ENCODE results near the gene LEP.
A peak's percentile ranks its signal among the peaks of the same experiment; 100 is the strongest.
"Not testable (repeated sequence)": the region's sequence is repeated elsewhere in the genome, so short reads cannot be mapped to it uniquely, and the experiment has no call there.

The LEP gene

DNA sequence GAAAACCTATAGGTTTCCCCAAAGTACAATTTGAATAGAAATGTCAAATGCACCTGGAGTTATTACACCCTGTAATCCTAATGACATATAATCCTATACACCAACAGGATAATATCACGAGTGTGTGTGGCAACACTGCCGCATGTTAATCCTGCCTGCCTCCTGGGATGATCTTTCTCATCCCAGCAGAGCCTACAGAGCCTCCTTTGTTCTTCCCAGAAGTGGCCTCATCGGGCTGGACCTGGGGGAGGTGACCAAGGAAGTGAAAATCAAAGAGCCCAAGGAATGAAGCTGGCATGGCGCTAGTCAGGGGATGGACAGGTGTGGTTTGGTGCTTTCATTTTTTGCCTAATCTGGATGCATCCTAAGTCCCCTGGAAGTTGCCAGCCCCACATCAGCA is 29.5 kb upstream of the LEP start:
- DNase-seq: no peak

DNA sequence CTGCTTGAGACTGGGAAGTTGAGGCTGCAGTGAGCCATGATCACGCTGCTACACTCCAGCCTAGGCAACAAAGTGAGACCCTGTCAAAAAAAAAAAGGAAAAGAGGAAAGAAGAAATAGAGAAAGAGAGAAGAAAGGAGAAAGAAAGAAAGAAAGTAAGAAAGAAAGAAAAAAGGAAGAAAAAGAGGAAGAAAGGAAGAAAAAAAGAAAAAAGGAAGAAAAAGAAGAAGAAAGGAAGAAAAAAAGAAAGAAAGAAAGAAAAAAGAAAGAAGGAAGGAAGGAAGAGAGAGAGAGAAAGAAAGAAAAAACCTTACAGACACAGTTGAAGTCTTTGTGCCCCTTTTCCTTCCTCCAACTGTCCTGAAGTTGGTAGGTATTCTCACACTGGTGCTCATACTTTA is 26.6 kb upstream of the LEP start:
- DNase-seq: no peak

DNA sequence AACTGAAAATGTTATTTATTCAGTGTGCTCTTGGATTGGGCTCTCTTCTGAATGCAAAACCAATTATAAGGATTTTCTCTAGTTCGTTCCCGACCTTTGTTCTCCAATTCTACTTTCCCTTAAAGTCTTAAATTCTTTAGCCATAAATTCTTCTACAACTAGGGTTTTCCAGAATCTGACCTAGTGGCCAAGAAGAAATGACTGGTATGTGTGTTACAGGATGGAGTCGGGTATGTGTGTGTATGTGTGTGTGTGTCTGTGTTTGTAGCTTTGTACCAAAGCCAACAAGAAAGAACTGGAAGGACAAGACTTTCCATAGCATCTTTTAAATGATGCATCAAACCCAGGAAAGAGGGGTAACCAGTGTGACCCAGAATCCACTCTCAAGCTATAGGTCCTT is 25.8 kb upstream of the LEP start:
- DNase-seq: peak; percentile 73

DNA sequence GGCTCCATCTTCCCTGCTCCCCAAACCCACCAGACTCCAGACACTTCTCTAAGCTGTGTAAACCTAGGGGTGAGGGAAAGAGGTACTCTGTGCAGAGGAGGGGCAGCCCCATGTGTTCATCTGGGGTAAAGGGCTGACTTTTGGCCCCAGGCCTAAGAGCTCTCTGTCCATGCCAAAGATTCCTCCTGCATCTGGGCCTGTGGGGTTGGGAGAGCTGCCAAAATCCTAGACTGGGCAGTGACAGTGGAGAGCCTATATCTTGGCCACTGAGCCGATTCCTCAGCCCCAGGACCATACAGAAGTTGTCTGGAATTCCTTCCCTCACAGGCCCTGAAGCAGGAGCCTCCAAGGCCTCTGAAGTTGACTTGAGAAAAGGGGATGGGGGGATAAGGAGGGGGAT is 25.3 kb upstream of the LEP start:
- DNase-seq: peak; percentile 44

DNA sequence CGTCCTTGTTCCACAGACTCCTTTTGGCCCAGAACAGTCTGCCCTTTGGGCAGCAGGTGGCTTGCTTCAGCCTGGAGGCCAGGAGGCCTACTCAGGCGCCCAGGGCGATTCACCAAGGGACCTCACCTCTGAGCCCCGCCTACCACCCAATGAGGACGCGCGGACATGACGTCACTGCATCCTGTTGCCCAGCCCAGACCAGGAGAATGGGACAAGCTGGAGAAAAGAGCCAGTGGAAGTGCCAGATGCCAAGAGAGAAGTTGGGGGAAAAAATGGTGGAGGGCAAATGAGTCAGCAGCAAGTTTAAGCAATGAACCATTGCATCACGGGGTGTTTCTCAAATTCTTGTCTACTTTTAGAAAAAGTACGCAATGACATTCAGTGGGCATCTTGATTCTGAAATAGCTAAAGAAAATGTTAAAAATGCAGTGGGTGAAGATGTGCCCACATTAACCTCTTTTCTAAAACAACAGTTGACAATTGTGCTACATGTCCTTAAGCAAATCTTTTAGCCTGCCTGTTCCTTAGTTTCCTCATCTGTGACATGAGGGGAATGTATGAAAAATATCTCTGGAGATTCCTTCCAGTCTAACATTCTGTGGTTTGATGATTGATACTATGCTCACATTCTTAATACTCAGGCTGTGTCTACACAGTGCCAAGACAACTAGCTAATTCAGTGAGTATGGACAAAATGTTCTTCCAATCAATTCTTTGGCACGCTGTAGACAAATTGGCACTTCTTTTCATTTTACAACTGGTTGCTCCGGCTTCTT is 23.9 kb upstream of the LEP start:
- peak; percentile 68 for DNase-seq

DNA sequence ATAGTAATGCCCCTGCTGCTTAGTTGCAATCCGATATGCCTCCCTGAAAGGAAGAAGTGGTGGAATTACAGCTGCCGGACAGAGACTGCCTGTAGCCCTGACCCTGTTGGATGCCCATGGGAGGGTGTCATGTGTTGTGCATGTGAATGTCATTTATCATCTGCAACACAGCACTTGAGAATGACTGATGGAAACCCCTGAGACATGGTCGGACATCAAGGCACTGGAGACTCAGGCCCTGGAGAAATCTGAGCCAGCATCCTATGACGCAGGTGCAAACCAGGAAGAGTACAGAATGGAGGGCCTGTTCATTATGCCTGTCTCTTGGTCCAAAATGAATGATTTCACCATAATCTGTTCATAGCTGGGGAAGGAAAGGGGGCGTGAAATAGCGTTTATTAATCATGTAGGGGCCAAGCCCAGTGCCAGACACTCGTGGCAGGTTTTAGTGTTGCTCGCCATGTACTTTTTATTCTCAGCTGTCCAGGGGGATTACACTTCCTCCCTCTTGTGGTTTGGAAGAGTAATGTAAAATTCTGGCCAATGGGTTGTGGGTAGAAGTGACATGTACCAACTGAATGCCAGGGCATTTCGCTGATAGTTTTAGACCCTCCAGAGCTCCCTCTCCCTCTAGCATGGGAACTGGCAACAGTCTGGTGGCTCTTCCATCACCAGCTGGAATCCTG is 23.0 kb upstream of the LEP start:
- DNase-seq: no peak

DNA sequence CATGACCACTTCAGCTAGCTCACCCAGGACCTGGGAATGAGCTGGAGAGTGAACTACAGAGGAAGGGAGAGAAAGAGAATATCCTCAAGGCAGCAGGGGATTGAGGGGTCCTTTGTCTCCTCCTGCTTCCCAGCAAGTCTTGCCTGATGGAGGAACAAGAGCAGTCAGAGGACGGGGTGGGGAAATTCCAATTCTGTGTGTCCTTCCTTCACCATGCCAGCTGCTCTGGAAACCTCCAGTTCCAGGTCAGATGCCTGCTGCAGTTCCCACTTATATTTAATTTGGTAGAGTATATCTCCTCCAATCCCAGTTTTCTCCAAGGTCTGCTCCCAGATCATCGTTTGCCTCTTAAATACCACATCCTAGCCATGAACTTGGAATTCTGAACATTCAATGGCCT is 21.4 kb upstream of the LEP start:
- no peak for DNase-seq

DNA sequence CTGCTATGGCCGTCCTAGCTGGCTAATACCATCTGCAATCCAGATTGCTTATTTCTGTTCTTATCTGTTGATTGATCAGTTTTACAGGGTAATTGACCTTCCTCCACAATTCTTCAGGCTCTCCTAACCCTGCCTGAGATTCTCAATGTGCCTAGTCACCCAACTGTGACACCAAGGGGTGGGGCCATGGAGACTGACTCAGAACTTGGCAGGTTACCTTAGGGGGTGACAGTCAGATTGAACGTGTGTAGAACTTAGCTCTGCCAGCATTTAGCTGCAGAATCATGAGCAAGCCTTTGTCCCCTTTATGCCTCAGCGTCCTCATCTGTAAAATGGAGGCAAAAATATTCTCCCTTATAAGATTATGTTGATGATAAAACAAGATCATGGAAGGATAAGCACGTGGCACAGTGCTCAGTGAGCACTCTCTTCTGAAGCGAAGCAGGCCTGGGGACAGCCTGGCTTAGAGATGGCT is 19.1 kb upstream of the LEP start:
- peak; percentile 81 for DNase-seq

DNA sequence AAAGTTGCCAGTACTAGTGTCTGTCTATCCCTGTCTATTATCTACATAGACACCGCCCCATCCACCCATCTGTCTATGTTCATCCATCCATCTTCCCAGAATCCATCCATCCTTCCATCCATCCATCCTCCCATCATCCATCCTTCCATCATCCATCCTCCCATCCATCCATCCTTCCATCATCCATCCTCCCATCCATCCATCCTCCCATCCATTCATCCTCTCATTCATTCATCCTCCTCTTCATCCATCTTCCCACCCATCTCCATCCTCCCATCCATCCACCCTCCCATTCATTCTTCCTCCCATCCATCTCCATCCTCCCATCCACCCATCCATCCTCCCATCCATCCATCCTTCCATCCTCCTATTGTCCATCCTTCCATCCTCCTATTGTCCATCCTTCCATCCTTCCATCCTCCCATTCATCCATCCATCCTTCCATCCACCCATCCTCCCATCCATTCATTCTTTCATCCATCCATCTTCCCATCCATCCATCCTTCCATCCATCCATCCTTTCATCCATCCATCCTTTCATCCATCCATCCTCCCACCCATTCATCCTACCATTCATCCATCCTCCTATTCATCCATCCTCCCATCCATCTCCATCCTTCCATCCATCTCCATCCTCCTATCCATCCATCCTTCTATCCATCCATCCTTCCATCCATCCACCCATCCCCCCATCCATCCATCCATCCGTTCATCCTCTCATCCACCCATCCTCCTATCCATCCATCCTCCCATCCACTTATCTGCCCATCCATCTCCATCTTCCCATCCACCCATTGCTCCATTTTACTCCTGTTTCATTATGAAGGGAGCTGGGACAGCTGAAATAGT is 14.7 kb upstream of the LEP start:
- DNase-seq: no peak

DNA sequence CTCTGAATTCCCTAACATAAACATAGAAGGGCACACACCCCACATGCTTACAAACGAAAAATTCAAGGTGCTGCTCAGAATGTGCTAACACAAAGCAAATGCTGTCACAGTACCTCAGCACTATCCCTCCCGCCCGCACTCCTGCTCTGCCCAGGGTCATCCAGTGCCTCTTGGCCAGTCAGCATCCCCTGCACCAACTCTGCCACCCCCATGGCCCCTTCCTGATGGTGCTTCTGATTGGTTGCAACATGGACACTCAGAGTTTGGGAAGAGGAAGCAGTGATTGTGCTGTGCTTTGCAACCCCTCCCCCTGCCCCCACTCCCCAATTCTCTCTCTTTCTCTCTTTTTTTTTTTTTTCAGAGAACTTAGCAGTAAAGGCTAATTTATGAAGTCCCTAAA is 13.8 kb upstream of the LEP start:
- DNase-seq: no peak

DNA sequence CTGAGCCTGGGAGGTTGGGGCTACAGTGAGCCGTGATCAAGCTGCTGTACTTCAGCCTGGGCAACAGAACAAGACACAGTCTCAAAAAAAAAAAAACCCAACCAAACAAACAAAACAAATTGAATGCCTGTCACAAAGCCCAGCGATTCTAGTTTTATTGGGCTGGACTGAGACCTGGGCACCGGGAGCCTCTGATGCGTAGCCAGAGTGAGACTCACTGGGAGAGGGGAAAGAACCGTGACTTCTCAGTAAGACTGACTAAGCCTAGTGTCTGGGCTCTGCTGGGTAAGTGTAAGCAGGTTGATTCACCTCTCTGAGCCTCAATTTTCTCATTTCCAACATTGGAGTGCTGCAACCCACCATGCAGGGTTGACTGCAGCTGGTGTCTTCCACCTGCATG is 10.1 kb upstream of the LEP start:
- DNase-seq: no peak

DNA sequence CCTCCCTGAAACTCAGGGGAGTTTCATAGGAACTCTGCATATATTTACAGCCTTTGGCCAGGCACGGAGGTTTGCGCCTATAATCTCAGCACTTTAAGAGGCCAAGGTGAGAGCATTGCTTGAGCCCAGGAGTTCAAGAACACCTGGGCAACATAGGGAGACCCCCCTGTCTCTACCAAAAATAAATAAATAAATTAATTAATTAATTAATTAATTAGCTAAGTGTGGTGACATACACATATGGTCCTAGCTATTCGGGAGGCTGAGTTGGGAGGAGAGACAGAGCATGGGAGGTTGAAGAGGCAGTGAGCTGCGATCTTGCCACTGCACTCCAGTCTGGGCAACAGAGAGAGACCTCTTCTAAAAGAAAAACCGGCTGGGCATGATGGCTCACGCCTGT is 9.4 kb upstream of the LEP start:
- DNase-seq: no peak

DNA sequence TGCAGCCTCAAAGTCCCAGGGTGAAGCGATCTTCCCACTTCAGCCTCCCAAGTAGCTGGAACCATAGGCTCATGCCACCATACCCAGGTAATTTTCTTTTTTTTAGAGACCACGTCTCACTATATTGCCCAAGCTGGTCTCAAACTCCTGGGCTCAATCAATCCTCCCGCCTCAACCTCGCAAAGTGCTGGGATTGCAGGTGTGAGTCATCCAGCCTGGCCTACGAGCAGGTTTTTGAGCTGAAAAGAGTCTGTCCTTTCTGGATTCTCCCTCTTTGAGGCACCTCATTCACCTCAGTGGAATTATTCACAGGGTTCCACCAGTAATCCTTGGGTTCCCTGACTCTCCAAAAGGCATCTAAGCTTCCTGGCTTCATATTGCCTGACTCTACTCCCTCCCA is 7.6 kb upstream of the LEP start:
- DNase-seq: no peak

DNA sequence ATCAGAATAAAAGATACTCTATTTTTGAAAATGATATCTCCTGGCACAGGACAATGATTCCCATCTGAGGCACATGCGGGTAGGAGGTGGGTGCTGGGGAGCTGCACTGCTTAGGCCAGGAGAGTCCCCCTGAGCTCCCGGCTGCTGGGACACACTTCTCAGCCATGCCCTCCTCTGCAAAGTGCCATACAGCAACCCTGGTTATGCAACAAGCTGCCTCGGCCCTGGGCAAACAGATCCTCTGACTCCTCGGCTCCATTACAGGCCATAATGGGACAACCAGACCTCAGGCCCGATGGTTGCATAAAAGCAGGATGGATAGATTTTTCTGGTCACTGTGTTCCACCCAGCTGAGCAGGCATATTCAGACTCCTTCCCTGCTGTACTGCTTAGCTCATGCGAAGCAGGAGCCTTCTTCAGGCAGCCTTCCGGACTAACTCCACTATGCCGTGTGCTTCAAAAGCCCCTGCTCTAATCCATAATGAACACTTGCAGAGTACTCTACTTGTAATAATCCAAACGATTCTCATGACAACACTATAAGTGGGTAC is 6.5 kb upstream of the LEP start:
- no peak for DNase-seq

DNA sequence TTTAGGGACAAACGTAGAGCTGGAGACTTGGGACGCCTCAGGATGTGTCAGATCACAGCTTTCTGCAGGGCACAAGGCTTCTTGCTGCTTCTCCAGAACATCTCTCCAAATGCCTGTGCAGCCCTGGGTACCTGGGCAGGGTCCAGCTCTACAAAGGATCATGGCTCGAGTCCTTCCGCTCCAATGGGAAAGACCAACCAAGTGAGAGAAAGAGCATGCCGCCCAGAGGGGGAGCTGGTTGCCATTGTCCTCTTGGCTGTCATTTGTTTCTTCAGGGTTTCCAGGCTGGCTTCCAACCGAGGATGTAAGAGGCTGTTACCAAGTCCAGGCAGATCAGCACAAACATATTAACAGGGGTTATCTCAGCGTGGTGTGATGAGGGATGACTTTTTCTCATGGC is 5.6 kb upstream of the LEP start:
- DNase-seq: no peak

DNA sequence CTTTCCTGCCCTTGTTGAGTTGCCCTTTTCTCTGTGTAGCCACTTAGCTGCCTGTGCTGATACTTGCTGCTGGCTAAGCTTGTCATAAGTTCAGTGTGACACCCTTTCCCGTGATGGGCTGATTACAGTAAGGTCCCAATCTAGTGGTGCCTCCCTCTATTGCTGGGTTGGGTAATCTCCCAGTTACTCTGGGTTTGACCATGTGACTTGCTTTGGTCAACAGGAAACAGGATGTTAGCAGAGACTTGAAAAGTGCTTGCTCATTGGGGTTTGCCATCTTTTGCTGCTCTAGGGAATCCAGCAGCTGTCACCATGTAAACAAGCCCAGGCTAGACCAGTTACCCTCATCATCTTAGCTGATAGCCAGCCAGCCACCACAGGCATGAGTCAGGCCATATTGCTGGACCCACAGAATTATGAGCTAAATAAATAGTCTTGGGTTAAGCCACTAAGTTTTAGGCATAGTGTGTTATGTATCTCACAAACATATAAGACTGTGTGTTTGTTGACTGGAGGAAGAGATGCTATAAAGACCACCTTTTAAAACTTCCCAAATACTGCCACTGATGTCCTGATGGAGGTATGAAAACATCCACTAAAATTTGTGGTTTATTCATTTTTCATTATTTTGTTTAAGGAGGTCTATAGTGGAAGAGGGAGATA is 4.0 kb upstream of the LEP start:
- peak; percentile 66 for DNase-seq

DNA sequence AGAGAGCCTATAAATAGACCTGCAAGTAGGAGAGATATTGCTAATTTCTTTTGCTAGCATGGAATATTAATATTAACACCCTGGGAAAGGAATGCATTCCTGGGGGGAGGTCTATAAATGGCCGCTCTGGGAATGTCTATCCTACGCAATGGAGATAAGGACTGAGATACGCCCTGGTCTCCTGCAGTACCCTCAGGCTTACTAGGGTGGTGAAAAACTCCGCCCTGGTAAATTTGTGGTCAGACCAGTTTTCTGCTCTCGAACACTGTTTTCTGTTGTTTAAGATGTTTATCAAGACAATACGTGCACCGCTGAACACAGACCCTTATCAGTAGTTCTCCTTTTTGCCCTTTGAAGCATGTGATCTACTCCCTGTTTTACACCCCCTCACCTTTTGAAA is 1.9 kb upstream of the LEP start:
- not testable (repeated sequence) for DNase-seq

DNA sequence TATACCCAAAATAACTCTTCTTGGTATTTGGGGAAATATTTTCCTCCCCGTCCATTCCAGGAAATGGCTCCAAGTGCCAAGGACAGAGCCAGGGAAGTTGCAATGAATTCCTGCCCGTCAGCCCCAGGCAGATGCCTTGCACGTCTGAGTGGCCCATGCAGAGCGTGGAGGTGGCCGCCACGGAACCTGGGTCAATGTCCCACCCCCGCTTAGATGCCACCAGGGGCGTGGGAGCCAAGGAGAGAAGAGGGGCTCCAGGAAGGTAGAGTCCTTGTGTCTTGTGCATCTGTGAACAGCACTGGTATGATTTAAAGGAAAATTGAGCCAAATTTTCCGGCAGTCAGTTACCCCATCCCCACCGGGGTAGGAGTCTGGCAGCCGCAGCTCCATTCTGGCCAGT is 1.6 kb downstream of the LEP start:
- DNase-seq: no peak

DNA sequence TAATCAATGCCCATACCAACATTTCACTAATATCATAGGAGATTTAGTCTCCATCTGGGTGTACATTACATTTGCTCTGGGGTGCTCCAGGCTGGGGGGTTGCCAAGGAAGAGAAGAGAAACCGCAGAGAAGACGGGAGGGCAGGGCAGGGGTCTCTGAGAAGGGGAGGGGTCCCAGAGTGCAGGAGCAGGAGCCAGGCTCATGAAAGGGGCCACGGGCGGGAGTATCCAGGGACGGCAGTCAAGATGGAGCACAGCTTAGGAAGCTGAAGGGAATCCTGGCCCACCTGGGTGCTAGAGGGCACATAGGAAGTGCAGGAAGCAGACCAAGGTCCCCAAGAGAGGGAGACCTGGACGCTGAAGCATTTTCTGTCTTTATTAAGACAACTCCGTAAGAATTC is 2.2 kb downstream of the LEP start:
- DNase-seq: no peak

DNA sequence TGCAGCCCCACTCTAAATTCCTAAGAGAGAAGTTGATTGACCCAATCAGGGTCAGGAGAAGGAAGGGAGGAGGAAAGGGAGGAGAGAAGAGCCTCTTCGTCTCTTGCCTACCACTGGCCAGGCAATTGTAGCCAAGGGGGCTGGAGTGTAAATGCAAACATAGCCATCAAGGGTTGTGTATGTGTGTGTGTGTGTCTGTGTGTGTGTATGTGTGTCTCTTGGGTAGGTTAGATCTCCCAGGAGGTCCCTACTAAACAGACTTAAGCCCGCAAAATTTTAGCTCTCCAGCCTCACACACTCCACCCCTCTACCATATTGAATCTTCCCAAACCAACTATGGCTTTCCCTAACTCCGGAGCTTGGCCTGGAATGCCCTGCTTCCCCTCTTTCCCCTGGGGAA is 3.8 kb downstream of the LEP start:
- no peak for DNase-seq

DNA sequence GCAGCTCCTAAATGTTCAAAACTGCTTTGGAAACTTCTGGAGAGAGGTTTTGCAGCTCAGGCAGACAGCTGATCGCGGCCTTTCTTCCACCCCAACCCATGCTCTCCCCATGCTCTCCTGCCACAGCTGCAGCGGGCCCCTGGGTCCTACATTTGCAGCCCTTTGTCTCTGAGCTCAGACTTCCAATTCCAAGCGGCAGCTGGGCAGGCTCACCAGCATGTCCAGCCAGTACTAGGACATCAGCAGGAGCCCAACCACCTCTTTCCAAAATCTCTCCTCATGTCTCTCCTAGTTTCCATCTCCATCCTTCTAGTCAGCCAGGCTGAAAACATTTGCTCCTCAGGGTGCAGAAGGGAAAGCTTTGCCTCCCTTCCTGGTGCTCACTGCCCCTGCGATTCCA is 6.0 kb downstream of the LEP start:
- no peak for DNase-seq

DNA sequence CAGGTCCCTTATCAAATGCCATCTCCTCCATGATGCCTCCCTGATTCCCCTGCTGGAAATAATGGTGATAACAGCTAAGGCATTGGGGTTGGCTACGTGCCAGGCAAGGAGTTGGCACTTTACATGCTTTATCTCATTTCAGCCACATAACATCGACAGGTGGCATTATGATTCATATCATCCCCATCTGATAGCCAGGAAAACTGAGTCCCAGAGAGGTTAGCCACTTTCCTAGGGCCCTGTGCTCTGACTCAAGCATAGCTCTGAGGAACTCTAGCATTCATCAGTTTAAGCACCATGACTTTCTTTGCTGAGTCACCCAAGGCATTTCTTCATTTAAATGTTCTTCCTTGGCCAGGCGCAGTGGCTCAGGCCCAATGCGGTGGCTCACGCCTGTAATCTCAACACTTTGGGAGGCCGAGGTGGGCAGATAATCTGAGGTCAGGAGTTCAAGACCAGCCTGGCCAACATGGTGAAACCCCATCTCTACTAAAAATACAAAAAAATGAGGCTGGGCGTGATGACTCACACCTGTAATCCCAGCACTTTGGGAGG is 6.6 kb downstream of the LEP start:
- peak; percentile 23 for DNase-seq

DNA sequence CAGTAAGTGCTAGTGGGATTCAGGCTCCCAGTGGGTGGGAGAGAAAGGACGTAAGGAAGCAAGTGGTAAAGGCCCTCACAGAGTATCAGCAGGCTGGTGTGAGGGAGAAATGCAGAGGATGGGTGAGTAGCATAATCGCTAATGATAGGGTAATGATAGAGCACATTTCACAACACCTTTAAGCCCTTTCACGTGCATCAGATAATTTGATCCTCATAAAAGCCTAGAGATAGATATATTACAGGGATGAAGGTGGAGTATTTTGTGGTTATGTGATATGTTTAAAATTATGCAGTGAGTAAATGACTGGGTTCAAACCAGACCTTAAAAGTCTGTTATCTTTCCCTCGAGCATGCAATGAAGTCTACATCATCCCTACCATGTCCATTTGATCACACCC is 10.3 kb downstream of the LEP start:
- no peak for DNase-seq

All from fibroblast of skin of right biceps (primary cell).